ENCODE data around the gene KIF18B. TPM values are rescaled to one million over a fixed set of nuclear protein-coding genes. Genes with fewer than 3 reads are reported as not detected.

Gene KIF18B
- total RNA-seq, 8 experiments from 2014 or later = 0.20 to 17.8 (median 0.80) TPM

DNA sequence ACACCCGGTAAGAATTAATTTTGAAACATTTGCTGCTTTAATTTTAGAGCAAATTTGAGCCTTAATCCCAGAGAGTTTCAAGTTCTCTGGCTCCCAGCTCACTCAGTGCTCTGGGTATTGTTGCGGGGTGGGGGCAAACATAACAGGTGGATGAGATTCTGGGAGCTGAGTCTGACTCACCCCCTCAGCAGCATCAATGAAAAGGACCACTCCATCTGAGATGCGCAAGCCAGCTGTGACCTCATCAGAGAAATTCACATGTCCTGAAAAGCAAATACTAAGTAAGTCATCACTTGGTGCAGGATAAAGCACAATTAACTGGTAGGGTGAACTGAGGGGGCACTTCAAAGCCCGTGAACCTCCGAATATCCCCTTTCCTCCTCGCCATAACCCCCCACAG lies 68.2 kb downstream of the KIF18B start:
- Histone ChIP-seq H3K4me3 (no peak overlapping the region), H3K4me1 (replicated peaks in 1 of 2) (no peaks in the 10 kb centered on the region), H3K27ac (no peak overlapping the region)
- 63 to 100% (median 87%) methylated on average over 1 to 3 of the region's 6 CpGs; no CpG with 5 or more reads in 4 of the 10 experiments for WGBS, 10 experiments
- ATAC-seq (replicated peaks in 6 of 8) = peak in 5 of 8 experiments; percentile 12 to 79 (median 38)
- in situ Hi-C loops (cut with MboI; ENCODE audit: low pct_unique_long_range_greater_than_20kb in 2 of 9, low sequenced_read_pairs in 9 of 9, unreplicated experiment in 9 of 9) = no loop called here

DNA sequence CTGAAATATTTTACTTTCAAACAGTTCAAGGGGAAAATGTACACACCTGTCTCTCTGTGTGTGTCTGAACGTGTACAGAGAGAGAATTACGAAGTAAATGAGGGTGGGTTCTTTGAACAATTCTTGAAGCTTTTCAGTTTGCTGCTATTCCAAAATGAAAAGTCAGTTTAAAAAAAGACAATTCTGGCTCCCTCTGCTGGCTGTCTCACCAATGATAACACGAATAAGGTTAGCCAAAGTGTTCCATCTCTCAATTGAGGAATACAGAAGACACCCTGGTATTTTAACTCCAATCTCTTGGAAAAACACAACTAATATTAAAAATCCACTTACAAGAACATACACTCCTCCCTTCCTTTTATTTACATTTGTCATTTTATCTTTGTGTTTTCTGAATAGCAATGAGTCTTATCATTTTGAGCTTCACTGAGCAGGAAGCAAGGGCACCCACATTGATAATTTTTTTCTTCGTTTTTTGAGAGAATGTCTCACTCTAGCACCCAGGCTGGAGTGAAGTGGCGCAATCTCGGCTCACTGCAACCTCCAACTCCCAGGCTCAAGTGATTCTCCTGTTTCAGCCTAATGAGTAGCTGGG lies 68.8 kb downstream of the KIF18B start:
- no peaks in the 10 kb centered on the region for H3K4me1 ChIP-seq (replicated peaks in 1 of 2)
- no peak overlapping the region for H3K27ac ChIP-seq
- in situ Hi-C loops (cut with MboI; ENCODE audit: low pct_unique_long_range_greater_than_20kb in 2 of 9, low sequenced_read_pairs in 9 of 9, unreplicated experiment in 9 of 9) = no loop called here
- 12 to 100% (median 51%) methylated on average over 1 to 6 of the region's 6 CpGs for WGBS, 10 experiments
- no peak overlapping the region for H3K4me3 ChIP-seq
- peak in 1 of 8 experiments; percentile 20 for ATAC-seq (replicated peaks in 6 of 8)

- ATAC-seq (replicated peaks in 6 of 8) = no peak
- H3K4me3 ChIP-seq = no peak overlapping the region
- in situ Hi-C loops (cut with MboI; ENCODE audit: low pct_unique_long_range_greater_than_20kb in 2 of 9, low sequenced_read_pairs in 9 of 9, unreplicated experiment in 9 of 9) = no loop called here
- 80 to 100% (median 93%) methylated on average over 1 to 5 of the region's 5 CpGs for WGBS, 10 experiments
- H3K4me1 ChIP-seq (replicated peaks in 1 of 2) = no peaks in the 10 kb centered on the region
- H3K27ac ChIP-seq = no peak overlapping the region
These were observed 70.5 kb downstream of the KIF18B start for GRCh38 chr17:44877121-44877520.

DNA sequence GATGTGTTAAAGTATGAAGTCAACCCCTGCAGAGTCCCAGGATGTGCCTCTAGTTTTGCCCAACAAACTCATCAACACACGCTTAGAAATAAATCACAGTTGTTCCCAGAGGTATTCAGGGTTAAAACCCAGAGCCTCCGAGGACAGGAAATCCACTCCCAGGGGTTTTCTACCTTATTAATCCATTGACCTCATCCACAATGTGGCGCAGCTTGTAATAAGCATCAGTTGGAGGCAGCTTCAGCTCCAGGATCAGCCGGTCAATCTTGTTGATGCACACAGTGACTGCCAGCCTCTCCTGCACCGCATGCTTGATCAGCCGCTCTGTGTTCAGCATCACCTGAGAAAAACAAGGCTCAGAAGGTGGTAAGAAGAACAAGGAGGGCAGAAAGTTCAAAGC lies 71.8 kb downstream of the KIF18B start:
- WGBS, 10 experiments = 86 to 100% (median 96%) methylated on average over 1 to 5 of the region's 6 CpGs; no CpG with 5 or more reads in 2 of the 10 experiments
- no peak overlapping the region for H3K27ac ChIP-seq
- no peaks in the 10 kb centered on the region for H3K4me1 ChIP-seq (replicated peaks in 1 of 2)
- no peak overlapping the region for H3K4me3 ChIP-seq
- ATAC-seq (replicated peaks in 6 of 8) = no peak
- in situ Hi-C loops (cut with MboI; ENCODE audit: low pct_unique_long_range_greater_than_20kb in 2 of 9, low sequenced_read_pairs in 9 of 9, unreplicated experiment in 9 of 9) = no loop called here

Other genes with a start within 250 kb of the KIF18B start
- 10 to 100 TPM in 3 of 8 experiments, 1 to 10 TPM in 5; 2.8 to 20.0 (median 6.1) TPM for gene DBF4B, start 239.1 kb downstream of the KIF18B start, total RNA-seq
- 10 to 100 TPM in 1 of 8 experiments, 1 to 10 TPM in 5, under 1 TPM in 2; 0.15 to 10.1 (median 4.3) TPM for gene ADAM11, start 188.8 kb downstream of the KIF18B start, total RNA-seq
- gene GJC1, start 117.5 kb downstream of the KIF18B start, total RNA-seq = 10 to 100 TPM in 2 of 8 experiments, 1 to 10 TPM in 6; 1.4 to 43.0 (median 9.0) TPM
- 1 to 10 TPM in 1 of 8 experiments, under 1 TPM in 3, not detected in 4; 0.63 to 1.1 (median 0.93) TPM for gene HIGD1B, start 99.9 kb downstream of the KIF18B start, total RNA-seq
- 100 to 1,000 TPM in 2 of 8 experiments, 10 to 100 TPM in 6; 31.6 to 155 (median 63.5) TPM for gene EFTUD2, start 48.3 kb downstream of the KIF18B start, total RNA-seq
- gene GFAP, start 32.3 kb downstream of the KIF18B start, total RNA-seq = 1,000 to 10,000 TPM in 1 of 8 experiments, 1 to 10 TPM in 6, under 1 TPM in 1; 0.92 to 2,179 (median 1.8) TPM
- gene C1QL1, start 20.5 kb upstream of the KIF18B start, total RNA-seq = 100 to 1,000 TPM in 1 of 8 experiments, 1 to 10 TPM in 4, under 1 TPM in 1, not detected in 2; 0.35 to 116 (median 3.3) TPM
- 100 to 1,000 TPM in 1 of 8 experiments, 10 to 100 TPM in 7; 15.5 to 109 (median 46.5) TPM for gene DCAKD, start 103.9 kb upstream of the KIF18B start, total RNA-seq
- 100 to 1,000 TPM in 2 of 8 experiments, 10 to 100 TPM in 6; 38.3 to 140 (median 67.8) TPM for gene NMT1, start 113.5 kb upstream of the KIF18B start, total RNA-seq
- gene PLCD3, start 184.7 kb upstream of the KIF18B start, total RNA-seq = 10 to 100 TPM in 4 of 8 experiments, 1 to 10 TPM in 4; 2.0 to 40.1 (median 10.0) TPM
- gene ACBD4, start 187.9 kb upstream of the KIF18B start, total RNA-seq = 10 to 100 TPM in 3 of 8 experiments, 1 to 10 TPM in 5; 1.5 to 16.1 (median 6.4) TPM
- 10 to 100 TPM; 10.6 to 49.8 (median 23.0) TPM for gene HEXIM1, start 200.7 kb upstream of the KIF18B start, total RNA-seq
- gene HEXIM2, start 214.1 kb upstream of the KIF18B start, total RNA-seq = 10 to 100 TPM in 4 of 8 experiments, 1 to 10 TPM in 4; 7.6 to 14.1 (median 9.9) TPM